ACC112 (cell line): ENCODE results near the gene UCMA.
"Not testable (repeated sequence)": the region's sequence is repeated elsewhere in the genome, so short reads cannot be mapped to it uniquely, and the experiment has no call there.

ENCODE experiments used
- H2AFZ ChIP-seq: fragments of 200-600 bp; sonication (generic); one replicate; pipeline ENCODE4 v1.6.0; 2017; ENCODE audit warnings: antibody characterized with exemption, low read length; ENCODE audit not compliant: unreplicated experiment
- H3K27ac ChIP-seq: fragments of 200-600 bp; sonication (generic); 2 replicates; pipeline ENCODE4 v1.5.1; 2014; ENCODE audit warnings: low read depth, mild to moderate bottlenecking, antibody characterized with exemption, low read length, moderate library complexity
- H3K27me3 ChIP-seq: fragments of 200-600 bp; sonication (generic); 2 replicates; pipeline ENCODE4 v1.6.1; 2014; ENCODE audit warnings: mild to moderate bottlenecking, antibody characterized with exemption, low read length, moderate library complexity, mixed read lengths; ENCODE audit not compliant: insufficient read depth
- H3K36me3 ChIP-seq: fragments of 200-600 bp; sonication (generic); 2 replicates; pipeline ENCODE4 v1.6.1; 2016; ENCODE audit warnings: mild to moderate bottlenecking, antibody characterized with exemption, low read length, moderate library complexity, mixed read lengths; ENCODE audit not compliant: insufficient read depth
- H3K4me1 ChIP-seq: fragments of 200-600 bp; sonication (generic); one replicate; pipeline ENCODE4 v1.6.1; 2016; ENCODE audit warnings: low read length, mixed read lengths; ENCODE audit not compliant: insufficient read depth, unreplicated experiment, control insufficient read depth
- H3K4me3 ChIP-seq: fragments of 200-600 bp; sonication (generic); 2 replicates; pipeline ENCODE4 v1.5.1; 2014; ENCODE audit warnings: mild to moderate bottlenecking, low read depth, low read length
- H3K79me2 ChIP-seq: fragments of 200-600 bp; sonication (generic); one replicate; pipeline ENCODE4 v1.6.0; 2016; ENCODE audit warnings: low read length; ENCODE audit not compliant: control insufficient read depth, unreplicated experiment, insufficient read depth

Gene UCMA

GRCh38 chr10:13262433-13262832, 28.3 kb upstream of the UCMA start:
- no peaks in the 10 kb centered on the region for H3K4me1 ChIP-seq
- no peak overlapping the region for H3K27ac ChIP-seq
- H3K36me3 ChIP-seq = no peaks in the 10 kb centered on the region
- no peak overlapping the region for H2AFZ ChIP-seq
- no peaks in the 10 kb centered on the region for H3K79me2 ChIP-seq
- H3K4me3 ChIP-seq = no peak overlapping the region
- peaks cover 27% of the 10 kb centered on the region for H3K27me3 ChIP-seq

GRCh38 chr10:13257621-13258140, 23.5 kb upstream of the UCMA start:
- H3K27ac ChIP-seq = no peak overlapping the region
- no peaks in the 10 kb centered on the region for H3K4me1 ChIP-seq
- H3K36me3 ChIP-seq = no peaks in the 10 kb centered on the region
- H2AFZ ChIP-seq = no peak overlapping the region
- peaks cover 12% of the 10 kb centered on the region; the same call in 1 of the 2 replicates for H3K27me3 ChIP-seq
- H3K4me3 ChIP-seq = no peak overlapping the region
- H3K79me2 ChIP-seq = no peaks in the 10 kb centered on the region

GRCh38 chr10:13256627-13257026, 22.5 kb upstream of the UCMA start:
- Histone ChIP-seq H3K4me3 (no peak overlapping the region), H3K27me3 (0 out of 2 replicates have a peak, but pooled peaks cover 7% of the 10 kb centered on the region), H3K27ac (no peak overlapping the region), H3K4me1 (no peaks in the 10 kb centered on the region), H3K79me2 (no peaks in the 10 kb centered on the region), H2AFZ (no peak overlapping the region), H3K36me3 (no peaks in the 10 kb centered on the region)

DNA sequence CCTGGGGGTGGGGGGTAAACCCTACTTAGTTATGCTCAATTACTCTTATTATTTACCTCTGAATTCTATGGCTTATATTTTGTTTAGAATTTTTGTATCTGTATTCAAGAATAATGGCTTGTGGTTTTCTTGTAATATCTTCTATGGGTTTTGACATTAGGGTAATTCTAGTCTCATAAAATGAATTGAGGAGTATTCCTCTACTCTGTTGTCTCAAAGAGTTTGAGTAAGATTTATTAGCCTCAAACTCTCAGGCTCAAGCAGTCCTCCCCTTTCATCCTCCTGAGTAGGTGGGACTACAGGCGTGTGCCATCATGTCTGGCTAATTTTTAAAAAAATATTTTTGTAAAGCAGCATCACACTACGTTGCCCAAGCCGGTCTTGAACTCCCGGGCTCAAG, 19.6 kb upstream of the UCMA start:
- no peak overlapping the region for H3K27ac ChIP-seq
- no peak overlapping the region for H3K4me3 ChIP-seq
- no peaks in the 10 kb centered on the region for H3K36me3 ChIP-seq
- H3K4me1 ChIP-seq = no peaks in the 10 kb centered on the region
- H3K27me3 ChIP-seq = 0 out of 2 replicates have a peak, but pooled peaks cover 7% of the 10 kb centered on the region
- no peaks in the 10 kb centered on the region for H3K79me2 ChIP-seq
- no peak overlapping the region for H2AFZ ChIP-seq

DNA sequence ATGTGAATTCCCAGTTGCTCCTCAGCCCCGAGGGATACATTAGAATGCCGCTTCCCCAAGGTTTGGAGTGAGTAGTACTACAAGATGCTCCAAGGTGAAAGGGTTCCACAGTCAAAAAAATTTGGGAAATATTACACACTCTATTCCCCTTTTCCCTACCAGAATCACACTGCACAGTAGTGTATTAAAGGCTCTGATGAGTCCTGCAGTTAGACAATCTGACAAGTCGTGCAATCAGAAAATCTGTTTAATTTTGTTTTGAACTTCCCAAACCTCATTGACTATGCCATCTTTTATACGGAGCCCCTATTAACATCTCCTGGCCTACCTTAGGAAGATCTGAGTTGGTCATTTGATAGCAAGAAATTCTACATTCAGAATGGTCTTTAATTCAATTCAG, 13.6 kb upstream of the UCMA start:
- Histone ChIP-seq H3K27me3 (no peaks in the 10 kb centered on the region), H2AFZ (no peak overlapping the region), H3K4me1 (no peaks in the 10 kb centered on the region), H3K79me2 (no peaks in the 10 kb centered on the region), H3K36me3 (no peaks in the 10 kb centered on the region), H3K4me3 (no peak overlapping the region), H3K27ac (no peak overlapping the region)

DNA sequence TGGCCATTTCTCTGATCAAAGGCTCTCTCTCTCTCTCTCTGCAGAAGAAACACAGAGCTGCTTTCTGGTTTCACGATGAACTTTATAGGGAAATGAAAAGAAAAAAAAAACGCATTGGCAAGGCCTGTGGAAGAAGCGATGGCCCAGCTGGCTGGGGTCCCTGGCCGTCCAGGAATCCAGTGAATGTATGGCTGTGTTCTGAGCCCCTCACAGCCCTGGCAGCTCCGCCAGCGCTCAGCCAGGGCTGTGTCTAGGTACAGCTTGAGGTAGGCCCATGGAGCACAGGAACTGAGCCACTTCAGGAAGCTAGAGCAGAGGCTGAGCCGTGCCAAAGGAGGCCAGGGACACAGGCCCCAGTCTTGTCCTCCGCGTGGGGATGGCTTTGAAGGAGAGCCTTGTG, 13.1 kb upstream of the UCMA start:
- Histone ChIP-seq H3K4me3 (no peak overlapping the region), H3K4me1 (no peaks in the 10 kb centered on the region), H2AFZ (no peak overlapping the region), H3K27ac (no peak overlapping the region), H3K36me3 (no peaks in the 10 kb centered on the region), H3K27me3 (no peaks in the 10 kb centered on the region), H3K79me2 (no peaks in the 10 kb centered on the region)

GRCh38 chr10:13242260-13242659, 8.1 kb upstream of the UCMA start:
- not testable (repeated sequence) for H3K36me3 ChIP-seq, H3K4me3 ChIP-seq, H2AFZ ChIP-seq

DNA sequence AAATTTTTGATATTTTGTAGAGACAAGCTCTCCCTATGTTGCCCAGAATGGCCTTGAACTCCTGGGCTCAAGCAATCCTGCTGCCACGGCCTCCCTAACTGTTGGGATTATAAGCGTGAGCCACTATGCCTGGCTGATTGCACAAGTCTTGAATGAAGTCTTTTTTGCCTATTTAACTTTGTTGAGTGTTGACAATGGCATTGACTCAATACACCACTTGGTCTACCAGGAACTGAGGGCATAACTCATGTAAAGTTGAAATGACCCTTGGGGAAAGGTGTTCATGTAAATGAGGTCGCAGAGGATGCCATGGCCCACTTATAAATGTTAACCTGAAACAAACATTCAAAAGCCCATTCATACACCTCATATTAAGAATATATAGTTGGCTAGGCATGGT, 7.4 kb upstream of the UCMA start:
- H3K36me3 ChIP-seq = no peaks in the 10 kb centered on the region

More at GRCh38 chr10:13242260-13242659, 8.1 kb upstream of the UCMA start:
- not testable (repeated sequence) for H3K4me1 ChIP-seq, H3K27ac ChIP-seq, H3K27me3 ChIP-seq, H3K79me2 ChIP-seq

DNA sequence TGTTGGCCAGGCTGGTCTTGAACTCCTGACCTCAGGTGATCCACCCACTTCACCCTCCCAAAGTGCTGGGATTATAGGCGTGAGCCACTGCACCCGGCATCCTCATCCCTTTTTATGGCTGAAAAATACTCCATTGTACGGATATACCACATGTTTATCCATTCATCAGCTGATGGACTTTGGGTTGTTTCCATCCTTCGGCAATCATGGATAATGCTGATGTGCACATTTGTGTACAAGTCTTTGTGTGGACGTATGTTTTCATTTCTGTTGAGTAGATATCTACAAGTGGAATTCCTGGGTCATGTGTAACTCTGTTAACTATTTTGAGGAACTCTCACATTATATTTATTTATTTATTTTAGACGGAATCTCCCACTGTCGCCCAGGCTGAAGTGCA, 5.7 kb upstream of the UCMA start:
- Histone ChIP-seq H3K79me2 (no peaks in the 10 kb centered on the region), H3K36me3 (no peaks in the 10 kb centered on the region), H3K4me3 (no peak overlapping the region), H2AFZ (no peak overlapping the region), H3K27ac (no peak overlapping the region), H3K27me3 (0 out of 2 replicates have a peak, but pooled peaks cover 4% of the 10 kb centered on the region), H3K4me1 (no peaks in the 10 kb centered on the region)

More for the DNA sequence above, 7.4 kb upstream of the UCMA start:
- Histone ChIP-seq H3K79me2 (no peaks in the 10 kb centered on the region), H3K27ac (no peak overlapping the region), H3K4me3 (no peak overlapping the region), H2AFZ (no peak overlapping the region), H3K27me3 (0 out of 2 replicates have a peak, but pooled peaks cover 4% of the 10 kb centered on the region), H3K4me1 (no peaks in the 10 kb centered on the region)

DNA sequence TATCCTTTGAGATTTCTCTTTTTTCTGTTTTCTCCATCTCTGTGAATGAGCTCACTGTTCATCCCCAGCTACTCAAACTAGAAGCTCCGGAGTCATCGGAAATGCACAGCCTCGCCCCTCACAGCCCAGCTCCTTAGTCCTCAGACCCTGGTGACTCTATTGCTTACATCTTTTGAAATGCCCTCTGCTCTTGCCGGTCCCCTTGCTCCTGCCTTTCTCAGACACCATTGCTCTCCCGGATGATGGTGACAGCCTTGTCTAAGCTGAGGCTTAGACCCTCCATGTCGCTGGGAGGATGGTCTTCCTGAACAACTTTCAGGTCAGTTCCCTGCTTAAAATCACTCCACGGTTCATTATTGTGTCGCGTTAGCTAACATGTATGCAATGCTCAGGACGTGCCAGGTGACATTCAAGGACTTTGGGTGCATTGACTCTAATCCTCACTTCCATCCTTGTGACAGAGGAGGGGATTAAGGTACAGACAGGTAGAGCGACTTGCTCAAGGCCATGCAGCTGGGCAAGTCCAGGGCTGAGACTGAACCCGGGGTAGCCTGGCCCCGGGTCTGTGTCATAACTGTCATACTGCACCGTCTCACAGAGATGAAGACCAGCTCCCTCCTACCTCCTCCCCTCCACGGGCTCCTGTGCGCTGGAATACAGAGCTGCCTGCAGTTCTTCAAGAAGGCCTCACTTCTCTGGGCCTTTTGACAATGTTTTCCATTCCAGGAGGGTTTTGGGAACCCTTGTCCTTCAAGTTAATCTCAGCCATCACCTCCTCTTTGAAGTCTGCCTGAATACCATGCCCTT, 4.3 kb upstream of the UCMA start:
- Histone ChIP-seq H3K79me2 (no peaks in the 10 kb centered on the region), H3K27ac (no peak overlapping the region), H3K27me3 (0 out of 2 replicates have a peak, but pooled peaks cover 6% of the 10 kb centered on the region), H3K36me3 (no peaks in the 10 kb centered on the region), H3K4me1 (no peaks in the 10 kb centered on the region), H3K4me3 (no peak overlapping the region), H2AFZ (no peak overlapping the region)

DNA sequence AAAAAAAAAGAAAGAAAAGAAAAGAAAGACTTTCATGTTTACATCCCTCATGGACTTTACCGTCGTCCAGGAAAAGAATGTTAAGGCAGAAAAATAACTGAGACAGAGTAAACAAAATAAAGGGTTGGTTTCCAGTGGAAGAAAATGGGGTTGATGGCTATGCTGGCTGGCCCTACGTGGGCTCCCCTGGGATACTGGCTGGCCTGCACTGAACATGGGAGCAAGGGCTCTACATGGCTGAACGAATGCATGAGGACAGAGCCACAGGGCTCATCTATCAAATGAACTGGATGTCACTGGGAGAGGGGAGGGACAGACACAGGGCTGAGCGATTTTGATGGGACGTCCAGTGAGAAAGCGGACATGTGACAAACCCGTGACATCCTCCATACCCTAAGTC, 2.5 kb upstream of the UCMA start:
- Histone ChIP-seq H3K27ac (no peak overlapping the region), H3K36me3 (no peaks in the 10 kb centered on the region), H2AFZ (no peak overlapping the region), H3K4me1 (no peaks in the 10 kb centered on the region), H3K79me2 (no peaks in the 10 kb centered on the region), H3K27me3 (0 out of 2 replicates have a peak, but pooled peaks cover 8% of the 10 kb centered on the region), H3K4me3 (no peak overlapping the region)
